Measurements from ENCODE around the gene C14orf180.

C14orf180 gene

GRCh38 chr14:104593710-104594136 lies 14.2 kb downstream of the C14orf180 start:
- no peak for DNase-seq (ENCODE audit: low read depth in 3 of 3)

GRCh38 chr14:104594310-104595046 lies 14.9 kb downstream of the C14orf180 start:
- no peak for DNase-seq (ENCODE audit: low read depth in 3 of 3)

- DNase-seq (ENCODE audit: low read depth in 3 of 3), result no peak
Observed at GRCh38 chr14:104595116-104595675, 15.6 kb downstream of the C14orf180 start.

GRCh38 chr14:104595911-104596450 lies 16.4 kb downstream of the C14orf180 start:
- DNase-seq (ENCODE audit: low read depth in 3 of 3), result no peak

- no peak for DNase-seq (ENCODE audit: low read depth in 3 of 3)
Observed at GRCh38 chr14:104596451-104596918, 16.9 kb downstream of the C14orf180 start.

- DNase-seq (ENCODE audit: low read depth in 3 of 3), result no peak
Observed at GRCh38 chr14:104596927-104597351, 17.4 kb downstream of the C14orf180 start.

- no peak for DNase-seq (ENCODE audit: low read depth in 3 of 3)
Observed at GRCh38 chr14:104597576-104597975, 18.0 kb downstream of the C14orf180 start.

- no peak for DNase-seq (ENCODE audit: low read depth in 3 of 3)
Observed at GRCh38 chr14:104598039-104598909, 18.7 kb downstream of the C14orf180 start.

GRCh38 chr14:104598910-104599273 lies 19.3 kb downstream of the C14orf180 start:
- no peak for DNase-seq (ENCODE audit: low read depth in 3 of 3)

GRCh38 chr14:104599446-104599845 lies 19.9 kb downstream of the C14orf180 start:
- DNase-seq (ENCODE audit: low read depth in 3 of 3), result no peak

GRCh38 chr14:104600141-104600643 lies 20.6 kb downstream of the C14orf180 start:
- no peak for DNase-seq (ENCODE audit: low read depth in 3 of 3)

GRCh38 chr14:104600805-104601204 lies 21.2 kb downstream of the C14orf180 start:
- DNase-seq (ENCODE audit: low read depth in 3 of 3), result no peak

- no peak for DNase-seq (ENCODE audit: low read depth in 3 of 3)
Observed at GRCh38 chr14:104601786-104602185, 22.2 kb downstream of the C14orf180 start.

- DNase-seq (ENCODE audit: low read depth in 3 of 3), result no peak
Observed at GRCh38 chr14:104602315-104602932, 22.9 kb downstream of the C14orf180 start.

- no peak for DNase-seq (ENCODE audit: low read depth in 3 of 3)
Observed at GRCh38 chr14:104602933-104603325, 23.4 kb downstream of the C14orf180 start.

GRCh38 chr14:104603711-104604401 lies 24.3 kb downstream of the C14orf180 start:
- DNase-seq (ENCODE audit: low read depth in 3 of 3), result no peak

- no peak for DNase-seq (ENCODE audit: low read depth in 3 of 3)
Observed at GRCh38 chr14:104604458-104605449, 25.2 kb downstream of the C14orf180 start, which contains the start of gene TMEM179. TSS of gene TMEM179 (minus strand) at chr14:104604772. CDS start at chr14:104604741, 31 bp downstream.

- no peak for DNase-seq (ENCODE audit: low read depth in 3 of 3)
Observed at GRCh38 chr14:104609666-104610065, 30.1 kb downstream of the C14orf180 start.

GRCh38 chr14:104610749-104611310 lies 31.3 kb downstream of the C14orf180 start:
- DNase-seq (ENCODE audit: low read depth in 3 of 3), result no peak
